ENCODE data around the gene ETAA1.

The ETAA1 gene

DNA sequence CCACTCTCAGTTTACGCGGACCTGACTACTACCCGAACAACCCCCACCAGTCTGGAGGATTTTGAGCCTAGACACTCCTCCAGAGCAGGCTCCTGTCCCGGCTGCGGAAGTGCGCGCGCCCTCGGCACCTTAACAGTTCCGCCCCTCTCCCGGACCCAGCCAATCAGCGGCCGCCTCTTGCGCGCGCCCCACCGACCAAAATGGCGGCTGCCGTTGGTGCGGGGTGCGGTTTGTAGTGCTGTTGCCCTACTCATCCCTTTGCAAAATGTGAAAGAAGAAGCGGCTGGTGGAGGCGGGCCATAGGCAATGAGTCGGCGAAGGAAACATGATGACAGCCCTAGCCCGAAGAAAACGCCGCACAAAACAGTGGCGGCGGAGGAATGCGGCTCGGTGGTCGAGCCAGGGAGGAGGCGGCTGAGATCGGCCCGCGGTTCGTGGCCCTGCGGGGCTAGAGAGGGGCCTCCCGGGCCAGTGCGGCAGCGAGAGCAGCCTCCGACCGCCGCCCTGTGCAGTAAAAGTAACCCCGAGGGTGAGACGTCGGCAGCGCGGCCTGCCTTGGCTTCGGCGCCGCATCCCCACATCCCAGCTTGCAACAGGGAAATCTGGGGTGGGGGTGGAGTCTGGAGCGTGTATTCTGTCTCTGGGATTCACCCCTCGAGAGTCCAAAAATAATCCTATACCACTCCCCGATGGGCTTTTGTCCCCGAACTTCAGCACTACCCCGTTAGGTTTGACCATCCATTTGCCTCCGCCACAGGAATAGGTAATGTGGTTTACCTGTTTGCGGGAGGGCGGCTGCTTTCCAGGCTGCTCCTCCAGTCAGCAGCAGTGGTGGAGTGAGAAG is at the start of gene ETAA1:
Gene ETAA1, plus strand, starts transcription at position 191 of the 844 bp plus-strand sequence. Its CDS starts 116 bp downstream, at position 307.
- Mint-ChIP-seq H3K4me1 (peaks cover 7% of the 10 kb centered on the region), H3K9me3 (no peaks in the 10 kb centered on the region), H3K36me3 (peaks cover 32% of the 10 kb centered on the region), H3K27ac (peak within 1 kb of the TSS; percentile 99), H3K4me3 (peak within 1 kb of the TSS; percentile 96)
- ATAC-seq (peak; percentile 100), DNase-seq (ENCODE audit: low spot score in 2 of 2) (peak; percentile 84 to 95)

DNA sequence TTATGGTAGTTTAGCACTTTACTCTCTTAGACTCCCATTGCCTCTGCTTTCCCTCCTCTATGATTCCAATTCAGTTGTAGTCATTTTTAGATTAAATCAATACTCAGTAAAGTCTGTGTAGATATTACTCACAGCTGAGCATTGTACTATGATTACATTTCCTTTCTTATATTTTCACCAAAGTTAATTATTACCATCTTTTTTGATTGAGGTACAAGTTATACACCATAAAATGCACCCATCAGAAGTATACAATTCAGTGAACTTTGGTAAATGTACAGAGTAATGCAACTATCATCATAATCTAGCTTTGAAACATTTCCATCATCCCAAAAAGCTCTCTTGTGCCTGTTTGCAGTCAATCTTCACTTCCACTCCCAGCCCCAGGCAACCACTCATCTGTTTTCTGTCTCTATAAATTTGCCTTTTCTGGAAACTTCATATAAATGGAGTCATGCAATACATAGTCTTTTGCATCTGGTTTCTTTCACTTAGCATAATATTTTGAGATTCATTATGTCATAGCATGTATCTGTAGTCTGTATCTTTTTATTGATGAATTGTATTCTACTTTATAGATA is 30.2 kb upstream of the ETAA1 start:
- no peaks in the 10 kb centered on the region for H3K4me1 Mint-ChIP-seq
- H3K27ac Mint-ChIP-seq: no peak overlapping the region
- no peak for ATAC-seq
- H3K9me3 Mint-ChIP-seq: no peaks in the 10 kb centered on the region
- H3K4me3 Mint-ChIP-seq: no peak overlapping the region
- no peaks in the 10 kb centered on the region for H3K36me3 Mint-ChIP-seq
- no peak for DNase-seq (ENCODE audit: low spot score in 2 of 2)

DNA sequence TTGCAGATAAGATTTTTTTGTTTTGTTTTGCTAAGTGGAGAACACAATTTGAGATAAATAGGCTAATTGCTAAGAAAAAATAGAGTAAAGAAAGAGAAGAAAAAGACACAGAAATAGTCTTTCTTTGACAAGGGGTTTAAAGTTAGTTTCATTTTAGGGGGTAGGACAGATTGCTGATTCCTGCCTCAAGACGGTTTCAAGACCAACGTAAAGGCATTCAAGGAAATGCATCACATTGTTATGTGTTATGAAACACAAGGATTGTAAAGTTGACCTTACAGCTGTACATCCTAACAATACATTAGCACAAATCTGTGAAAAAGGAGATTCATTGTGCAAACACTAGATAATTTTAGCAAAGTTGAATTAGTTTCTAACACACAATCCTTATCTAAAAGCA is 22.7 kb upstream of the ETAA1 start:
- Mint-ChIP-seq H3K36me3 (no peaks in the 10 kb centered on the region), H3K4me3 (no peak overlapping the region), H3K27ac (no peak overlapping the region), H3K4me1 (no peaks in the 10 kb centered on the region), H3K9me3 (no peaks in the 10 kb centered on the region)
- ATAC-seq: no peak
- no peak for DNase-seq (ENCODE audit: low spot score in 2 of 2)

DNA sequence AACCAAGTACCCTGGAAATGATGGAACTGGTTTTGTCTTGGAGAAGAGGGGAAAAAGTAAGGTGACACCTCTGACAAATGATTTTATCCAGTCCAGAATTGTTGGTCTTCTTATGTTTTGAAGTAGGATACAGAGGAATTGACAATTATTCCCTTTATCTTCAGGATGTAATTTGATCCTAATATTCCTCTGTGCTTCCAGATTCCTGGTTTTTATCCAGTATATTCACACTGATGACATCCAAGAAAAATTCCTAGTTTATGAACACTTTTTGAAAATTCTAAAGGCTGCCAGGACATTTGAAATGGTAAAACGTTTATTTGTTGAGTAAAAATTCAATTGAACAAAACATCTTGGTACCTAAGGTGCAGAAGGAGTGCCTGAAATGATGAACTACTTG is 22.2 kb upstream of the ETAA1 start:
- Mint-ChIP-seq H3K36me3 (no peaks in the 10 kb centered on the region), H3K4me3 (no peak overlapping the region), H3K27ac (no peak overlapping the region), H3K9me3 (no peaks in the 10 kb centered on the region), H3K4me1 (no peaks in the 10 kb centered on the region)
- no peak for ATAC-seq
- DNase-seq (ENCODE audit: low spot score in 2 of 2): no peak

DNA sequence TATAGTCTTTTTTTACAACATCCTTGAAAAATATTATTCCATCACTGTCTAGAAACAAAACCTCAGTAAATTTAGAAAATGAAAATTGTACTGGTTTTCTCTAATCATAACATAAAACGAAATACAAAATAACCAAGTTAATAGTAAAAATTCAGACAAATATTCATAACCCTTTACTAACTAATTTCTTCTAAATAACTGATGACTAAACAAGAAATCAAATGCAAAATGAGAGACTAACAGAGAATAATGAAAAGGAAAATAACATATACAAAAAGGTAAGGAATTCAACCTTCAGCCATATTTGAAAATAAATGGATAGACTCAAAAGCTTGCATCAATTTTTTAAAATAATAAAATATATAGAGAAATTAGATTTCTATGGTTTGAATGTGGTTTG is 18.6 kb upstream of the ETAA1 start:
- Mint-ChIP-seq H3K4me3 (no peak overlapping the region), H3K9me3 (no peaks in the 10 kb centered on the region), H3K27ac (no peak overlapping the region), H3K36me3 (no peaks in the 10 kb centered on the region), H3K4me1 (no peaks in the 10 kb centered on the region)
- DNase-seq (ENCODE audit: low spot score in 2 of 2) (no peak), ATAC-seq (no peak)

DNA sequence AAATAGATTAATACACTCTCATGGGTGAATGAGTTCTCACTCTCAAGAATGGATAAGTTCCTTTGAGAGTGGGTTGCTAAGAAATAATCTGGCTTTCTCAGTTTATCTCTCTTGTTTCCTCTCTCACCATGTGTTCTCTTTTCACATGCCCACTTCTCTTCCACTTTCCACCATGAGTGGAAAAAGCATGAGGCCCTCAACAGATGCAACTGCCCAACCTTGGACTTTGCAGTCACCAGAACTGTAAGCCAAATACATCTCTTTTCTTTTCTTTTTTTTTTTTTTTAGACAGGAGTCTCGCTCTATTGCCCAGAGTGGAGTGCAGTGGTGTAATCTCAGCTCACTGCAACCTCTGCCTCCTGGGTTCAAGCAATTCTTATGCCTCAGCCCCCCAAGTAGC is 18.1 kb upstream of the ETAA1 start:
- no peaks in the 10 kb centered on the region for H3K4me1 Mint-ChIP-seq
- H3K4me3 Mint-ChIP-seq: no peak overlapping the region
- ATAC-seq: no peak

DNA sequence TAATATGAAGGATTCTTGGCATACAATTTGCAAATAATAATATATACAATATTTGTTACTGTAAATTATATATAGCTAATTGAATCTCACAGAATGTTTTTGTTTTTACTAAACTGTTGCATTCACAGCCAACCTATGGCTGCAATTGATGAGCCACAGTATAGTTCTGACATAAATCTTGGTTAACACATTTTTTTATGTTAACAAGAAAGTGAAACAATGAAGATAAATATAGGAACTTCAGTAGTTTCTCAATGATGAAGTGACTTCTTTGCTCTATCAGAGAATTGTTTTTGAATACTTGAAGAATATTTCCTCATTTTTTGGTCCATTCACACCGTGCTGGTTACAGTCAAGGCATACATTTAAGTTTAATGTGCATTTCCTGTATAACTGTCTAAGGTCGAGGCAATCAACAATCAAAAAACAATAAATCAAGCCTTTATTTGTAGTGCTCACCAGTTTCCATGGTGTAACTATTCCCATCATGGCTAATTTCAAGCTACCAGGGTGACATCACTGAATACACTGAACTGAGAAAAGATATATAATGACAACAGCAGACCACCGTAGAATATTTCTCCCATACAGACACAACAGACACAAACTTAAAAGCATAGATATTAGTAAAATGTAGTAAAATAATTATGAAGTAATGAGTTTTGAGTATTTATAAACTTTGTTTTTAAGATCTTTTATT is 12.9 kb upstream of the ETAA1 start:
- H3K4me3 Mint-ChIP-seq: no peak overlapping the region
- ATAC-seq (peak; percentile 70), DNase-seq (ENCODE audit: low spot score in 2 of 2) (no peak)
- H3K9me3 Mint-ChIP-seq: no peaks in the 10 kb centered on the region
- H3K4me1 Mint-ChIP-seq: no peaks in the 10 kb centered on the region
- no peak overlapping the region for H3K27ac Mint-ChIP-seq
- no peaks in the 10 kb centered on the region for H3K36me3 Mint-ChIP-seq

More for the DNA sequence above, 18.1 kb upstream of the ETAA1 start:
- Mint-ChIP-seq H3K27ac (no peak overlapping the region), H3K36me3 (no peaks in the 10 kb centered on the region), H3K9me3 (no peaks in the 10 kb centered on the region)
- DNase-seq (ENCODE audit: low spot score in 2 of 2): no peak

DNA sequence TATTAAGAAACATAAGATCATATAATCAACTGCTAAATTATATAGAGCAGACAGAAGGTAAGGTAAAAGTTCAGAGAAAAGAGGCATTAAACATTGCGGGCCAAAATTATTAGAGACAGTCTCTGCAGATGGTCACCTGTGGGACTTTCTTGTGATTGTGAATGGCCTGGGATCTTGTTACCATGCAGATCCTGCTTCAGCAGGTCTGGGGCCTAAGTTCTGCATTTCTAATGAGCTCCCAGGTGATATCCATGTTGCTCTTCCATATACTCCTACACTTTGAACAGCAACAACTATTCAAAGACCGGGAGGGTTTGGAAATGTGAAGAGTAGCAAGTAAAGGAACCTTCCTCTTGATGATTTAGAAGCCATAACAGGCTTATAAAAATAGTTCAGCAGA is 8.5 kb upstream of the ETAA1 start:
- Mint-ChIP-seq H3K27ac (no peak overlapping the region), H3K4me3 (no peak overlapping the region), H3K9me3 (no peaks in the 10 kb centered on the region), H3K4me1 (no peaks in the 10 kb centered on the region), H3K36me3 (no peaks in the 10 kb centered on the region)
- ATAC-seq: no peak
- DNase-seq (ENCODE audit: low spot score in 2 of 2): no peak

DNA sequence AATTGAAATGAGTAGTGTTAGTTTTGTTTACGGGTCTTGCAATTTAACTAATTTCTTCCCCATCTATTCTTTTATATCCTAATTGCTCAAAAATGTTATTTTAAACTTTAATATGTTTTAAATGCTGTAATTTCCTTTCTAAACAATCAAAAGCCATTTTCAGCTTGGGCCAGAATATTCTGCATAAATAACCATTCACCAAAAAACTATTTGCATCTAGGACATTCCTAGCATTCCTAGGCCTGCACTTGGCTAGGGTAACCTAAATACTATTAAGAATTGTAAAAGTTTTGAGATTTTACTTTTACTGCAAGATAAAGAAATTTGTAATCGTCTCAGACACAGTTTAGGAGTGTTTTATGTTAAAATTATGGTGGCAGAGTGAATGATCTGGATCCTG is 7.8 kb upstream of the ETAA1 start:
- ATAC-seq: no peak
- no peak for DNase-seq (ENCODE audit: low spot score in 2 of 2)
- Mint-ChIP-seq H3K4me3 (no peak overlapping the region), H3K9me3 (no peaks in the 10 kb centered on the region), H3K4me1 (no peaks in the 10 kb centered on the region), H3K36me3 (no peaks in the 10 kb centered on the region), H3K27ac (no peak overlapping the region)

DNA sequence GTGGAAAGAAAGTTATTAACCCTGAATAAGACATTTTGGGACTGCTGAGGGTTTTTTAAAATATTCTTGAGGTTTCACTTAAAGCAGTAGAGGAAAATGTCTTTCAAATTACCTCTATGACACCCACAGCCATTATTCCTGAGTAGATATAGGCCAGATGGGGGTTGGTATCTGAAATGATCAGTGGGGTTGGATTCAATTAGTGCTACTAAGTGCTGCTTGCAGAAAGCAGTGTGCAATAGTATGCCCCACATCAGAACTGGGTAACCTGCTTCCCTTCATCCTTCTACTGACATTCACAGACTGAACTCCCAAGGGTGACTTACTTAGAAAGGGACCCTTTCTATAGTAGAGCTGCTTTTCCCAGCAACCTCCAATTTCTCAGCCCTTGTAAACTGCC is 7.3 kb upstream of the ETAA1 start:
- H3K36me3 Mint-ChIP-seq: no peaks in the 10 kb centered on the region
- ATAC-seq (no peak), DNase-seq (ENCODE audit: low spot score in 2 of 2) (no peak)
- no peak overlapping the region for H3K4me3 Mint-ChIP-seq
- H3K4me1 Mint-ChIP-seq: no peaks in the 10 kb centered on the region
- H3K9me3 Mint-ChIP-seq: no peaks in the 10 kb centered on the region
- no peak overlapping the region for H3K27ac Mint-ChIP-seq

DNA sequence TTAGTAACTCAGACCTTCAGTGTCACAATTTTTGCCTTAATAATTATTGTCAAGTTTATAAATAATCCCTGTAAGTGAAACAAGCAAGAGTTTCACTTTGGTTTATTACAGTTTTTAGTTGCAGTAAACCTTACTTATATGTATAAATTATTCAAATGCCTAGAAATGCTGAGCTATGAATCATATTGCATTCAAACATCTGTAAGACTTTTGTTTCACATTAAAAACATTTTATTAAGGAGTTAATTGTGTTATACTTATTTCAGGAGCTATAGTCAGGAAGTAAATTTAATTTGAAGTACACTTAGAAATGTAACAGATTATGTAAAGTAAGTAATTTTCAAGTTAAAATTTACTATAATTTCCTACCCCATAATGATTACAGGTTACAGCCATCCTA is 3.9 kb upstream of the ETAA1 start:
- H3K27ac Mint-ChIP-seq: no peak overlapping the region
- peaks cover 12% of the 10 kb centered on the region for H3K36me3 Mint-ChIP-seq
- no peak overlapping the region for H3K4me3 Mint-ChIP-seq
- peaks cover 7% of the 10 kb centered on the region for H3K4me1 Mint-ChIP-seq
- H3K9me3 Mint-ChIP-seq: no peaks in the 10 kb centered on the region
- no peak for ATAC-seq
- DNase-seq (ENCODE audit: low spot score in 2 of 2): no peak

DNA sequence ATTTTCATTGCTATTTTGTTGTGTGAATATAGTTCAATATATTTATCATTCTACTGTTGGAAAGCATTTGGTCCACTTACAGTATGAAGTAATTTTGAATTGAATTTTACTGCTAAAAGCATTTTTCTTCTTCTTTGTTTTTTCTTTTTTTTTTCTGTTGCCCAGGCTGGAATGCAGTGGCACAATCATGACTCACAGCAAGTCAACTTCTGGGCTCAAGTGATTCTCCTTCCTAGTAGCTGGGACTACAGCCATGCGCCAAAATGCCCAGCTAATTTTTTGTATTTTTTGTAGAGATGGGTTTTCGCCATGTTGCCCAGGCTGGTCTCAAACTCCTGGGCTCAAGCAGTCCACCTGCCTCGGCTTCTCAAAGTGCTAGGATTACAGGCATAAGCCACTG is 2.4 kb upstream of the ETAA1 start:
- ATAC-seq: no peak
- H3K27ac Mint-ChIP-seq: no peak overlapping the region
- H3K36me3 Mint-ChIP-seq: peaks cover 12% of the 10 kb centered on the region
- no peaks in the 10 kb centered on the region for H3K9me3 Mint-ChIP-seq
- H3K4me3 Mint-ChIP-seq: no peak overlapping the region
- no peak for DNase-seq (ENCODE audit: low spot score in 2 of 2)
- H3K4me1 Mint-ChIP-seq: peaks cover 7% of the 10 kb centered on the region

DNA sequence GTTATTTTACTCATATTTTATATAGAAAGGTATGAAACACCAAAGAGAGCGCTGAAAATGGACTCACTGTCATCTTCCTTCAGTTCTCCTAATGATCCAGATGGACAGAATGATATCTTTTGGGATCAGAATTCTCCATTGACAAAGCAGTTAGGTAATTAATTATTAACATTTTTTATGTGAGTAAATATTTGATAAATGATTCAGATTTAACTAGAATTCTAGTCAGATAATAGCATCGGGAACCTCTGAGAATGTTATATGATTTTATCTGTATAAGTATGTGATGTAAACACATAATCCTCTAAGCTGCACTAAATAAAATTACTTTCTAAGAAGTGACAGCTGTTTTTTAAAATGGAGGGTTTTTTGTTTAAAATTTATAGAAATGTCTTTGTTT is 2.0 kb downstream of the ETAA1 start:
- Mint-ChIP-seq H3K36me3 (peaks cover 50% of the 10 kb centered on the region), H3K27ac (no peak overlapping the region), H3K4me1 (peaks cover 8% of the 10 kb centered on the region), H3K9me3 (no peaks in the 10 kb centered on the region), H3K4me3 (no peak overlapping the region)
- ATAC-seq: no peak
- no peak for DNase-seq (ENCODE audit: low spot score in 2 of 2)

DNA sequence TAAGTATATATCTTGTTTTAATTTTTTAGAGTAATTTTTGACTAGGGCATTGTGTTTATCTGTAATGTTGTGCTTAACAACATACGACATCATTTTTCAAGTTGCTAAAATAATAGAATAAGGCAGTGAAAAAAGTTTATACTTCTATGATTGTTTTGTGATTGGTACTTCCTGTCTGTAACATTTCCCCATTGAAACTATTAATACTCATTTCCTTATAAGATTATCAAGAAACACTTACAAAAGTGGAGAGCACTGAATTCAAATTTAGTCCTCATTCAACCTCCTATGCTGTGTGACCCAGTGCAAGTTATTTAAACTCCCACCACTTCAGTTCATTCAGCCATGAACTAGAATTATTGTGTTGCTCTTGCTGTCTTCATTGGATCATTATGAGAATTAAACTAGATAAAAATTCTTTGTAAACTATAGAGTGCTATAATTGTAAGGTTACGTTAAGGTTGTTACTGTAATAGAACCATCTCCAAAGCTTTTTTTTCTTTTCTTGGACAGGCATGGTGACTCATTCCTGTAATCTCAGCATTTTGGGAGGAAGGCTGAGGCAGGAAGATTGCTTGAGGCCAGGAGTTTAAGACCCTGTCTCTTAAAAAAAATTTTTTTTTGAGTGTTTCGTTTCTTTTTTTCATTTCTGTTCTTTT is 2.8 kb downstream of the ETAA1 start:
- no peaks in the 10 kb centered on the region for H3K9me3 Mint-ChIP-seq
- peaks cover 58% of the 10 kb centered on the region for H3K36me3 Mint-ChIP-seq
- H3K4me3 Mint-ChIP-seq: no peak overlapping the region
- H3K4me1 Mint-ChIP-seq: peaks cover 11% of the 10 kb centered on the region
- no peak overlapping the region for H3K27ac Mint-ChIP-seq
- DNase-seq (ENCODE audit: low spot score in 2 of 2) (no peak), ATAC-seq (no peak)
